ENCODE data around the gene MAG.

GRCh38 chr19:35317464-35318043 lies 25.6 kb downstream of the MAG start:
- TF ChIP-seq CTCF (IDR thresholded peaks at IDR 0.05) (no peak), POLR2AphosphoS5 (IDR thresholded peaks at IDR 0.05) (no peak), EP300 (IDR thresholded peaks at IDR 0.05) (no peak), POLR2A (IDR thresholded peaks at IDR 0.05; ENCODE audit: low read depth) (no peak)

Measured in esophagus muscularis mucosa (tissue), 4 donors.